HL-60/S4 treated with retinoic acid at 250 ng/mL for 4 days and 3 days (cell line): ENCODE measurements around the gene SEPTIN12.
"Not testable (repeated sequence)": the region's sequence is repeated elsewhere in the genome, so short reads cannot be mapped to it uniquely, and the experiment has no call there.

Experiments used
- in situ Hi-C: fragments of 300-500 bp; cut with MboI; formaldehyde crosslinking; loops from 2 replicates; pipeline ENCODE4 v1.7.0; 2022; ENCODE audit warnings: low sequenced_read_pairs

Gene SEPTIN12

GRCh38 chr16:4785758-4786433, 2.2 kb downstream of the SEPTIN12 start:
- in situ Hi-C loops = no loop called here

DNA sequence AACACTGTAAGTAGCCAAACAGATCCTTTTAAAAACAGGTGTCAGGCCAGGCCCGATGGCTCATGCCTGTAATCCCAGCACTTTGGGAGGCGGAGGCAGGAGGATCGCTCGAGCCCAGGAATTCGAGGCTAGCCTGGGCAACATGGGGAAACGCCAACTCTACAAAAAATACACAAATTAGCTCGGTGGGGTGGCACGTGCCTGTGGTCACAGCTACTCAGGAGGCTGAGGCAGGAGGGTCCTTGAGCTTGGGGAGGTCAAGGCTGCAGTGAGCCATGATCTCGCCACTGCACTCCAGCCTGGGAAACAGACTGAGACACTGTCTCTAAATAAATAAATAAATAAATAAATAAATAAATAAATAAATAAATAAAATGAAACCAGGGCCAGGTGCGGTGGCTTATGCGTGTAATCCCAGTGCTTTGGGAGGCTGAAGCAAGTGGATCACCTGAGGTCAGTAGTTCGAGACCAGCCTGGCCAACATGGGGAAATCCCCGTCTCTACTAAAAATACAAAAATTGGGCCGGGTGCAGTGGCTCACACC, 3.6 kb downstream of the SEPTIN12 start:
- in situ Hi-C loops = not testable (repeated sequence)

DNA sequence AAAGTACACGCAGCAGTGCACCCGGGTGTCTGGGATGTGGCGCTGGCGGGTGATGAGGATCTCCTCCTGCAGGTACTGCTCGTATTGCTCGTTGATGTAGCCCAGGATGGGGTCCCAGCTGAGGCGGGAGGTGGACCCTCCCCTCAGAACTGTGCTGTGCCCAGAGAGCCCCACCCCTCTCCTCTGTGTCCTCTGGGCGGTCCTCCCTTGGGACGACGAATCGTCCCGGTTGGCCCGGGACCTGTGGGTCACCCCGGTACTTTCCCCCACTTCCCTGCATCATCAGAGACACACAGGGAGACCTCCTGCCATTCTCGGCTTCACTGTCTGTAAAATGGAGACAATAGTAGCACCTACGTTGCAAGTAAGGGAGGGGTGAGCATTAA, 4.2 kb downstream of the SEPTIN12 start:
- in situ Hi-C loops = no loop called here

GRCh38 chr16:4783251-4783950, 4.7 kb downstream of the SEPTIN12 start:
- in situ Hi-C loops = no loop called here

DNA sequence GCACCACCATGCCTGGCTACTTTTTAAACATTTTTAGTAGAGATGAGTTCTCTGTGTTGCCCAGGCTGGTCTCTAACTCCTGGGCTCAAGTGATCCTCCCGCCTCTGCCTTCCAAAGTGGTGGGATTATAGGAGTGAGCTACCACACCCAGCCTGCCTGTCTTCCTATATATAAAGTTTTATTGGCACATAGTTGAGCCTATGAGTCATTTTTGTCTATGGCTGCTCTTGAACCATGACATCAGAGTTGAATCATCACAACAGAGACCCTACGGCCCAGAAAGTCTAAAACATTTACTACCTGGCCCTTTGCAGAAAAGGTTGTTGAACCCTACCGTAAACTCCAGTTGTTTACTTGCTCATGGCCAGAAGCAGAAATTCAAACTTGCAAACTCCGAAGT, 7.9 kb downstream of the SEPTIN12 start:
- in situ Hi-C loops = no loop called here

GRCh38 chr16:4778050-4778392, 10.1 kb downstream of the SEPTIN12 start:
- in situ Hi-C loops = no loop called here

DNA sequence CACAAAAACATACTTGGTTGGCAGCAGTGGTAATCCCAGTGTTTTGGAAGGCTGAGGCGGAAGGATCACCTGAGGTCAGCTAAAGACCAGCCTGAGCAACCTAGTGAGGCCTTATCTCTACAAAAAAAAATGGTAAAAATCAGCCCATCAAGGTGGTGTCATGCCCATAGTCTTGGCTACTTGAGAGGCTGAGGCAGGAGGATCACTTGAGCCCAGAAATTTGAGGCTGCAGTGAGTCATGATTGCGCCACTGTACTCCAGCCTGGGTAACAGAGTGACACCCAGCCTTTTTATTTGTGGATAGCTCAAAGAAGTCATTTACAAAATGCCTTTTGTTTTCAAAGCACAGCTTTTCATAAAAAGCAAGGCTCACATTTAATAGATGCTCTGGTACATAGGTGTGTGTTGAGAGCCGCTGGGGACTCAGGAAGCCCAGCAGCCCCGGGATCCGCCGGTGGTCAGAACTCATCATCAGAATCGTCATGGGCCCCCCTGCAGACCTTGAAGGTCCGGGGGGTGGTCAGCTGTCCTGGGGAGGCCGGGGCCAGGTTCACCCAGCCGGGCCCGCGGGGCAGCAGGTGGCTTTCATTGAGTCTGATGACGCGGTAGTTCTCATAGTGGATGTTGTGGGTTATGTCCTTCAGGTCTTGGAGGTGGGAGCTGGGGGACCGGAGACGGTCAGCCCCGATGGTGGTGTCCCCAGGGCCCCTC, 10.7 kb downstream of the SEPTIN12 start:
- in situ Hi-C loops = no loop called here

- in situ Hi-C loops = no loop called here
These were observed 11.9 kb downstream of the SEPTIN12 start for GRCh38 chr16:4776141-4776705.

GRCh38 chr16:4775005-4775404, 13.1 kb downstream of the SEPTIN12 start:
- in situ Hi-C loops = no loop called here

DNA sequence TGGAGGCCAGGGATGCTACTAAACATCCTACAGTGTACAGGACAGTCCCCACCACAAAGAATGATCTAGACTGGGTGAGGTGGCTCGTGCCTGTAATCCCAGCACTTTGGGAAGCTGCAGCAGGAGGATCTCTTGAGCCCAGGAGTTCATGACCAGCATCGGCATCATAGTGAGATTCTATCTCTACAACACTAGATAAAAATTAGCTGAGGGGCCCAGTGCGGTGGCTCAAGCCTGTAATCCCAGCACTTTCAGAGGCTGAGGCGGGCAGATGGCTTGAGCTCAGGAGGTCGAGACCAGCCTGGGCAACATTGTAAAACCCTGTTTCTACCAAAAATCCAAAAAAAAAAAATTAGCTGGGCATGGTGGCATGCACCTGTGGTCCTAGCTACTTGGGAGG, 15.8 kb downstream of the SEPTIN12 start:
- in situ Hi-C loops = no loop called here

DNA sequence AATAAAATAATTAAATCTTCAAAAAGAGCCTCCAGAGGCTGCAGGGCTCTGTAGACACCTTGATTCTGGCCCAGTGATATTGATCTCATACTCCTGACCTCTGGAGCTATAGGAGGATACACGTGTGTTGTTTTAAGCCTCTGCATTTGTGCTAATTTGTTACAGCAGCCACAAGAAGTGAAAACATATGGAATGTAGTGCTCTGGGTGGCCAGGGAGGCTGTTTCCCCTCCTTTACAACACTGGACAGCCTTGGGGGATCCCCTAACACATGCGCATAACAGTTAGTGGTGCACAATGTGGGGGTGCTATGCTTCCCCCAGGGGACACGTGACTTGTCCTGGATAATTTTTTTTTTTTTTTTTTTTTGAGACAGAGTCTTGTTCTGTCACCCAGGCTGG, 16.5 kb downstream of the SEPTIN12 start:
- in situ Hi-C loops = no loop called here

- in situ Hi-C loops = no loop called here
These were observed 18.9 kb downstream of the SEPTIN12 start for GRCh38 chr16:4769306-4769638.

GRCh38 chr16:4768549-4769305, 19.4 kb downstream of the SEPTIN12 start:
- in situ Hi-C loops = no loop called here

GRCh38 chr16:4767872-4768548, 20.1 kb downstream of the SEPTIN12 start:
- in situ Hi-C loops = no loop called here

DNA sequence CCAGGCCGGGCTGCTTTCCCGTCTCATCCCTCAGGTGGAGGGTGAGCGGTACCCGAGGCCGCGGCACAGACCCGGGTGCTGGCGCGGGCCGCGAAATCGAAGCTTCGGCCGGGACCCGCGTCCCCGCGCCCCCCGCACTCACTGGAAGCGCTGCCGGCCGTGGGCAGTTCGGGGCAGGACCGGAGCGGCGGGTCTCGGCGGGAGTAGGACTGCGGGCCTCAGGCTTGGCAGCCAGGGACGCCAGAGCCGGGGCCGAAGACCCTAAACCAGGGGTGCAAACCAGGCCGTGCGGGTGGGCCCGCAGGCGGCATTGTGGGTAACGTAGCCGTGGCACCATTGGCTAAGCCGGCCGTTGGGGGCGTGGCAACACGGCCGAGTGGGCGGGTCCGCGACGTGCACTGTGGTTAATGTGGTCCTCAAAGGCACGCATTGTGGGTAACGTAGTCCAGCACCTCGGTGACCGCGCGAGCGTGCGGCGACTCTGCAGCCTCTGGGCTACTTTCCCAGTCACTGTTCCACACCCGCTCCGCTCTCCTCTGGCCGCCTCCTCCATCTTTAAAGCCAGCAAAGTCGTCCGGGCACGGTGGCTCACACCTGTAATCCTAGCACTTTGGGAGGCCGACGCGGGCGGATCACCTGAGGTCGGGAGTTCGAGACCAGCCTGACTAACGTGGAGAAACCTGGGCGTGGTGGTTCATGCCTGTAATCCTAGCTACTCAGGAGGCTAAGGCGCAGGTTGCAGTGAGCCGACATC, 21.1 kb downstream of the SEPTIN12 start, which contains the start of gene ZNF500:
TSS of gene ZNF500 (minus strand) at position 288 of the 754 bp plus-strand sequence. CDS start 1,184 bp downstream, outside the sequence.
- in situ Hi-C loops = no loop called here

DNA sequence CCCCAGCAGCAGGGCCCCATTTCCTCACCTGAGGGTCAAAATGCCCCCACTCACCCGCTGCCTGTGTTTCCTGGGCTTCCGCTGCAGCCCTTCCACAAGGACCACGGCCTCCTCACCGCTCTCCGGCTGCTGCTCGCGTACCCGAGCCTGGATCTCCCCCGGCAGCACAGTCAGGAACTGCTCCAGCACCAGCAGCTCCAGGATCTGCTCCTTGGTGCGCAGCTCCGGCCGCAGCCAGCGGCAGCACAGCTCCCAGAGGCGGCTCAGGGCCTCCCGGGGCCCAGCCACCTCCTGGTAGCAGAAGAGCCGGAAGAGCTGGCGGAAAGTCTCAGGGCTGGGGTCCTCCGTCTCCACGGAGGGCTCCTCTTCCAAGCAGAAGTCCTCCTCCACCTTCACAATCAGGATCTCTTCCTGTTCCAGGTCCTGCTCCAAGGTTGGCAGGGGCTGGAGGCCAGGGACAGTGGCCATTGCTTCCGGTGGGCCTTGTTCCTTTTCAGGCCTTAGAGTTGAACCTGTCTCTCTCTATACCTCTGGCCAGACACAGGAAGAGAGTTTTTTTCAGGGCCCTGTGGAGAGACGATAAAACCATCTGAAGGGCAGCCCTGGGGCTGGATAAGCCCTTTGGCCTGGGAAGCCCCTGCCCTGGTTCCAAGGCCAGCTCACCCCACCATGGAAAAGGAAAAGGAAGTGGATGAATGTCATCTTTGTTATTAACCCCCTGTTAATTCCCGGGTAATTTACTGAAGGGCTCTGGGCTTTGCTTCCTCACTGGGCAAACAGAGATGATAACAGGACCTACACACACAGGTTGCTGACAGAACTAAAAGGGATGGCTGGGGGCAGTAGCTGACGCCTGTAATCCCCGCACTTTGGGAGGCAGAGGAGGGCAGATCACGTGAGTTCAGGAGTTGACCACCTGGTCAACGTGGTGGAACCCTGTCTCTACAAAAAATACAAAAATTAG, 22.4 kb downstream of the SEPTIN12 start:
- in situ Hi-C loops = no loop called here

- in situ Hi-C loops = no loop called here
These were observed 24.4 kb downstream of the SEPTIN12 start for GRCh38 chr16:4763791-4764190.

DNA sequence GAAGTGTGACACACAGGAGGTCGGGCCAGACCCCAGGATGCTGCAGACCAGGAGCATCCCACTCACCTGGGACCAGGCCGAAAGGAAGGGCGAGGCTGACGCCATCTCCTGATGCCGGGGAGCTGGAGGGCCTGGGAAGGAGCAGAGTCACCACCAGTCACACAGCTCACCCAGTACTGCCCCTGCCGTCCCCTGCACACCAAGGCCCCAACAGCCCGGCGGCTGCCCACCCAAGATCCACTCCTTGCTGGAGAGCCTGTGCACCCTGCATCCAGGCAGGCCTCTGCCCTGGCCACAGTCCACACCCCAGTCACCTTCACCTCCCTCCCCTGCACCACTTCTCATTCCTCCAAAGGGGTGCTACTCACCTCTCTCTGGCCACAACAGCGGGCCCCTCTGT, 25.9 kb downstream of the SEPTIN12 start:
- in situ Hi-C loops = no loop called here
